Activated CD4-positive, alpha-beta T cell treated with anti-CD3 and anti-CD28 coated beads for 24 hours (primary cell): ENCODE data around the gene CTDSPL.
"Not testable (repeated sequence)": the region's sequence is repeated elsewhere in the genome, so short reads cannot be mapped to it uniquely, and the experiment has no call there.

Experiments used
- DNase-seq, 2 donors: peaks; one replicate each; pipeline ENCODE4 v3.0.0-alpha.2; 2020; ENCODE audit warnings: low read depth in 2 of 2

CTDSPL gene

GRCh38 chr3:37967260-37967881 lies 105.7 kb downstream of the CTDSPL start:
- DNase-seq: peak; percentile 36 to 53

GRCh38 chr3:37968199-37968598 lies 106.5 kb downstream of the CTDSPL start:
- no peak for DNase-seq

GRCh38 chr3:37968813-37969595 lies 107.3 kb downstream of the CTDSPL start:
- no peak for DNase-seq

GRCh38 chr3:37969596-37970100 lies 108.0 kb downstream of the CTDSPL start:
- no peak for DNase-seq

- no peak for DNase-seq
Measured at GRCh38 chr3:37970802-37971201, 109.1 kb downstream of the CTDSPL start.

GRCh38 chr3:37971467-37971866 lies 109.8 kb downstream of the CTDSPL start:
- DNase-seq: no peak

GRCh38 chr3:37972056-37972455 lies 110.4 kb downstream of the CTDSPL start:
- DNase-seq: not testable (repeated sequence)

- DNase-seq: no peak
Measured at GRCh38 chr3:37973246-37974054, 111.8 kb downstream of the CTDSPL start.

GRCh38 chr3:37974121-37975083 lies 112.7 kb downstream of the CTDSPL start:
- DNase-seq: peak; percentile 47 to 53

- DNase-seq: no peak
Measured at GRCh38 chr3:37979541-37980461, 118.1 kb downstream of the CTDSPL start.

- no peak for DNase-seq
Measured at GRCh38 chr3:37980462-37981347, 119.0 kb downstream of the CTDSPL start.

- DNase-seq: no peak
Measured at GRCh38 chr3:37981348-37981664, 119.6 kb downstream of the CTDSPL start.

- no peak for DNase-seq
Measured at GRCh38 chr3:37982331-37982730, 120.7 kb downstream of the CTDSPL start.

GRCh38 chr3:37984051-37984450 lies 122.4 kb downstream of the CTDSPL start:
- DNase-seq: no peak

- DNase-seq: no peak
Measured at GRCh38 chr3:37984596-37984995, 122.9 kb downstream of the CTDSPL start.

- DNase-seq: no peak
Measured at GRCh38 chr3:37985637-37986320, 124.1 kb downstream of the CTDSPL start.

- DNase-seq: no peak
Measured at GRCh38 chr3:37986479-37987314, 125.0 kb downstream of the CTDSPL start.

- DNase-seq: no peak
Measured at GRCh38 chr3:37987315-37987697, 125.6 kb downstream of the CTDSPL start.
